K562 (cell line): ENCODE measurements around the gene SCTR. TPM values are rescaled to one million over a fixed set of nuclear protein-coding genes. Genes with fewer than 3 reads are reported as not detected.

Experiments used
- ATAC-seq: fragments of 200-7000 bp; cut with Tn5 transposase; 3 replicates; pipeline ENCODE4 v1.9.1; 2020; ENCODE audit warnings: moderate library complexity
- BruUV-seq: library from RNA; stranded (reverse); fragments of 400-500 nt; replicated peaks from 2 replicates; lab custom pipeline; 2021; lab: Mats Ljungman, UMichigan
- CTCF ChIA-PET: fragments of 300-600 bp; formaldehyde crosslinking; extraction: SDS; loops from one replicate; lab custom pipeline; 2021; ENCODE audit warnings: low intra/inter-chr PET ratio; lab: Yijun Ruan, JAX
- POLR2A ChIA-PET: fragments of 300-600, 350-650 bp; sonication (Branson Sonifier 250); formaldehyde crosslinking; extraction: SDS; loops from one replicate; lab custom pipeline; 2021; ENCODE audit warnings: antibody characterized with exemption, inconsistent platforms; lab: Yijun Ruan, JAX
- DNase-seq, 4 experiments: peaks; one replicate each; pipeline versions ENCODE4 v3.0.0 to v3.0.0-alpha.2; 2011 to 2018; ENCODE audit warnings: low spot score in 3 of 4, mixed read lengths in 3 of 4; ENCODE audit errors: extremely low read depth in 1 of 4
- FAIRE-seq: peaks from 2 replicates; lab custom pipeline; 2011; peaks lifted over from hg19 to GRCh38; lab: Jason Lieb, UNC
- H2AFZ ChIP-seq: 2 replicates; pipeline ENCODE4 v1.6.0; 2011; ENCODE audit warnings: low read depth, low read length, control low read depth, inconsistent platforms
- H3K27ac ChIP-seq: fragments of 200-600 bp; 3 replicates; pipeline ENCODE4 v1.8.0; 2011; ENCODE audit warnings: low read depth, mild to moderate bottlenecking, control low read depth, inconsistent platforms, low read length, moderate library complexity, mixed read lengths; ENCODE audit errors: extremely low read depth
- H3K27me3 ChIP-seq, 2 experiments: fragments of 300-600 bp in 1 of 2; 2 replicates in 1 of 2; 3 replicates in 1 of 2; pipeline versions ENCODE4 v1.6.0 to v1.8.0; 2011; ENCODE audit warnings: inconsistent platforms in 2 of 2, low read length in 2 of 2, mild to moderate bottlenecking in 1 of 2, mixed read lengths in 1 of 2, moderate library complexity in 1 of 2; ENCODE audit not compliant: control insufficient read depth in 2 of 2, insufficient read depth in 2 of 2
- H3K36me3 ChIP-seq: fragments of 300-600 bp; 3 replicates; pipeline ENCODE4 v1.8.0; 2011; ENCODE audit warnings: mild to moderate bottlenecking, low read length, inconsistent platforms; ENCODE audit not compliant: control insufficient read depth, insufficient read depth
- H3K4me1 ChIP-seq, 2 experiments: fragments of 200-600 bp in 1 of 2; replicated peaks in 1 of 2; 2 replicates in 1 of 2; 3 replicates in 1 of 2; pipeline versions ENCODE4 v1.5.1 to v1.8.0; 2011; ENCODE audit warnings: inconsistent platforms in 2 of 2, low read length in 2 of 2, mild to moderate bottlenecking in 1 of 2, mixed read lengths in 1 of 2, moderate library complexity in 1 of 2; ENCODE audit not compliant: control insufficient read depth in 2 of 2, insufficient read depth in 2 of 2
- H3K4me2 ChIP-seq: 2 replicates; pipeline ENCODE4 v1.6.1; 2011; ENCODE audit warnings: low read length, control low read depth, inconsistent platforms, mixed read lengths; ENCODE audit not compliant: insufficient read depth
- H3K4me3 ChIP-seq: fragments of 200-600 bp; sonication (generic), shearing (Covaris generic); 2 replicates; pipeline ENCODE4 v1.5.1; 2016; ENCODE audit warnings: control low read depth, inconsistent platforms
- H3K79me2 ChIP-seq: fragments of 200-600 bp; 3 replicates; pipeline ENCODE4 v1.8.0; 2011; ENCODE audit warnings: low read length, inconsistent platforms; ENCODE audit not compliant: control insufficient read depth, insufficient read depth
- H3K9ac ChIP-seq, 2 experiments: 2 replicates each; pipeline versions ENCODE4 v1.6.0 to v1.6.1; 2011; ENCODE audit warnings: low read depth in 2 of 2, low read length in 2 of 2, control low read depth in 1 of 2, inconsistent platforms in 1 of 2, mild to moderate bottlenecking in 1 of 2, mixed read lengths in 1 of 2; ENCODE audit not compliant: insufficient read depth in 1 of 2
- H3K9me1 ChIP-seq: one replicate; pipeline ENCODE4 v1.6.0; 2011; ENCODE audit warnings: inconsistent platforms, mild to moderate bottlenecking, low read length, moderate library complexity; ENCODE audit not compliant: control insufficient read depth, insufficient read depth
- H3K9me3 ChIP-seq: replicated peaks from 2 replicates; pipeline ENCODE4 v1.5.1; 2011; ENCODE audit warnings: low read depth, low read length, inconsistent platforms; ENCODE audit not compliant: control insufficient read depth, insufficient read depth
- H4K20me1 ChIP-seq: replicated peaks from 2 replicates; pipeline ENCODE4 v1.6.1; 2011; ENCODE audit warnings: low read length, inconsistent platforms, mixed read lengths; ENCODE audit not compliant: control insufficient read depth, insufficient read depth
- BDP1 ChIP-seq: IDR thresholded peaks from 3 replicates; pipeline ENCODE4 v1.6.1; 2011; ENCODE audit not compliant: insufficient read length, insufficient read depth
- CLOCK ChIP-seq: fragments of 250-450 bp; sonication (Bioruptor Pico); IDR thresholded peaks from 2 replicates; pipeline ENCODE4 v1.4.0; 2020; ENCODE audit warnings: mild to moderate bottlenecking, moderate library complexity, borderline replicate concordance
- FOXJ2 ChIP-seq: fragments of 200-800 bp; sonication (Bioruptor generic); IDR thresholded peaks from 2 replicates; pipeline ENCODE4 v1.6.1; 2016; ENCODE audit warnings: missing genetic modification characterization, missing compliant biosample characterization
- NONO ChIP-seq, 2 experiments: fragments of 200-400 bp in 1 of 2; fragments of 450-650 bp in 1 of 2; formaldehyde crosslinking in 1 of 2; IDR thresholded peaks; 2 replicates each; pipeline ENCODE4 v1.6.1; 2017; ENCODE audit warnings: low read depth in 2 of 2, mild to moderate bottlenecking in 2 of 2, moderate library complexity in 2 of 2, low read length in 1 of 2
- RAD51 ChIP-seq: fragments of 450-650 bp; IDR thresholded peaks from 2 replicates; pipeline ENCODE4 v1.7.1; 2016; ENCODE audit warnings: low read depth, mild to moderate bottlenecking, borderline replicate concordance
- RBM15 ChIP-seq: fragments of 200-400 bp; formaldehyde crosslinking; IDR thresholded peaks from 2 replicates; pipeline ENCODE4 v1.6.1; 2018; ENCODE audit warnings: mild to moderate bottlenecking, low read length, moderate library complexity; ENCODE audit not compliant: insufficient read depth
- RBM22 ChIP-seq: fragments of 200-400 bp; formaldehyde crosslinking; IDR thresholded peaks from 2 replicates; pipeline ENCODE4 v1.6.1; 2018; ENCODE audit warnings: low read length, low read depth; ENCODE audit not compliant: poor library complexity, severe bottlenecking
- ZBTB40 ChIP-seq, 2 experiments: fragments of 450-650 bp in 1 of 2; sonication (generic) in 1 of 2; formaldehyde crosslinking in 1 of 2; IDR thresholded peaks; 2 replicates each; pipeline versions ENCODE4 v1.7.1 to v1.9.0; 2016 to 2022; ENCODE audit warnings: inconsistent platforms in 1 of 2, mild to moderate bottlenecking in 1 of 2, missing genetic modification reagents in 1 of 2
- ZNF311 ChIP-seq: fragments of 250-450 bp; sonication (Bioruptor Pico); IDR thresholded peaks from 2 replicates; pipeline ENCODE4 v1.4.0; 2020; ENCODE audit warnings: mild to moderate bottlenecking, moderate library complexity
- ZNF830 ChIP-seq: fragments of 250-450 bp; sonication (Bioruptor Pico); IDR thresholded peaks from 2 replicates; pipeline ENCODE4 v1.5.0; 2021; ENCODE audit warnings: mild to moderate bottlenecking
- ZSCAN29 ChIP-seq: fragments of 450-650 bp; IDR thresholded peaks from 2 replicates; pipeline ENCODE4 v1.6.1; 2017
- WGBS: fragments of 100-300 bp; shearing (Covaris generic); methylation state at CpG from one replicate; pipeline ENCODE4 v1.1.6; 2016; ENCODE audit warnings: low coverage, mixed read lengths; ENCODE audit not compliant: insufficient coverage; ENCODE audit errors: missing lambda C conversion rate; 5-methylcytosine and 5-hydroxymethylcytosine counted together
- in situ Hi-C: fragments of 300-500 bp; cut with MboI; formaldehyde crosslinking; loops from 4 replicates; pipeline ENCODE4 v1.15.0; 2018; ENCODE audit warnings: inconsistent platforms, mixed read lengths
- intact Hi-C: fragments of 100-400 bp; cut with micrococcal nuclease; formaldehyde crosslinking; loops from 2 replicates; pipeline ENCODE4 v1.14.2; 2022
- polyA plus RNA-seq, 8 experiments: library from polyadenylated mRNA; depleted of rRNA in 4 of 8; stranded (reverse) in 5 of 8; unstranded in 3 of 8; fragments of >200 nt; fragmentation: Nextera tagmentation in 2 of 8; fragmentation: Illumina TruSeq in 1 of 8; extraction: Ambion mirVana in 2 of 8; extraction: Trizol in 1 of 8; gene quantifications; 2 replicates each; pipeline versions ENCODE4 v1.2.1 to v1.2.3, GENCODE V29; 2011 to 2014; ENCODE audit warnings: inconsistent platforms in 1 of 8, missing spikeins in 1 of 8
- total RNA-seq, 7 experiments: library from RNA; depleted of rRNA in 6 of 7; stranded (reverse); fragments of >200 nt in 6 of 7; fragmentation: Illumina TruSeq in 2 of 7; extraction: Trizol in 2 of 7; gene quantifications; 2 replicates each; pipeline versions ENCODE4 v1.2.1 to v1.2.3, GENCODE V29; 2011 to 2021; ENCODE audit warnings: low replicate concordance in 1 of 7

SCTR gene
- total and polyA plus RNA-seq, 9 of the 15 experiments (the other 6 are each of a cell fraction or from before 2014, with no cell fraction given), result not detected

GRCh38 chr2:119536707-119537106, 12.4 kb upstream of the SCTR start:
- no peak overlapping the region; the same call in 1 of the 2 replicates for H3K4me2 ChIP-seq
- BruUV-seq, result no TSS peak
- no peak overlapping the region for H2AFZ ChIP-seq
- ATAC-seq (no peak), FAIRE-seq (no peak), DNase-seq (no peak)
- H3K9me1 ChIP-seq, result no peaks in the 10 kb centered on the region
- H3K27ac ChIP-seq, result no peak overlapping the region
- no peaks in the 10 kb centered on the region for H3K79me2 ChIP-seq
- H3K36me3 ChIP-seq, result no peaks in the 10 kb centered on the region
- no peaks in the 10 kb centered on the region for H4K20me1 ChIP-seq
- no peak overlapping the region for H3K9ac ChIP-seq
- WGBS, result 0% methylated on average over 1 of the region's 1 CpG
- in situ Hi-C loops, result no loop called here
- H3K27me3 ChIP-seq, result no peaks in the 10 kb centered on the region
- intact Hi-C loops, result no loop called here
- H3K4me3 ChIP-seq, result no peak overlapping the region
- ChIA-PET POLR2A (interaction anchor here (0.6 kb wide), 1 partner anchor 61 kb away, joined by 3 read pairs; no protein-coding TSS in a partner anchor), CTCF (no interaction called here)
- H3K4me1 ChIP-seq, result peaks cover 0 to 4% of the 10 kb centered on the region in 2 experiments; a peak in 1 of 5 replicates
- no peaks in the 10 kb centered on the region; the same call in 1 of the 2 replicates for H3K9me3 ChIP-seq
- TF ChIP-seq ZBTB40 (IDR thresholded peaks at IDR 0.05) (no peak), ZBTB40 (CRISPR knock-in tag; IDR thresholded peaks at IDR 0.05) (no peak), ZNF830 (CRISPR knock-in tag) (no peak), FOXJ2 (tag) (no peak), RBM15 (no peak), BDP1 (no peak), NONO (IDR thresholded peaks at IDR 0.05; ENCODE audit: low read depth in 2 of 2, low read length in 1 of 2) (no peak), RAD51 (no peak), ZNF311 (CRISPR knock-in tag) (no peak), RBM22 (no peak), CLOCK (CRISPR knock-in tag) (no peak), ZSCAN29 (no peak)
